ENCODE results near the gene MAPK7. TPM values are rescaled to one million over a fixed set of nuclear protein-coding genes. Genes with fewer than 3 reads are reported as not detected.
A peak's percentile ranks its signal among the peaks of the same experiment; 100 is the strongest.

Gene MAPK7
- 13.9 TPM for total RNA-seq
- long read RNA-seq, full-length matches to known transcripts: 13 of 28 reads
- long read RNA-seq, partial matches to known transcripts: 9 of 28 reads
- long read RNA-seq, other reads (novel, unspliced or antisense): 6 of 28 reads

DNA sequence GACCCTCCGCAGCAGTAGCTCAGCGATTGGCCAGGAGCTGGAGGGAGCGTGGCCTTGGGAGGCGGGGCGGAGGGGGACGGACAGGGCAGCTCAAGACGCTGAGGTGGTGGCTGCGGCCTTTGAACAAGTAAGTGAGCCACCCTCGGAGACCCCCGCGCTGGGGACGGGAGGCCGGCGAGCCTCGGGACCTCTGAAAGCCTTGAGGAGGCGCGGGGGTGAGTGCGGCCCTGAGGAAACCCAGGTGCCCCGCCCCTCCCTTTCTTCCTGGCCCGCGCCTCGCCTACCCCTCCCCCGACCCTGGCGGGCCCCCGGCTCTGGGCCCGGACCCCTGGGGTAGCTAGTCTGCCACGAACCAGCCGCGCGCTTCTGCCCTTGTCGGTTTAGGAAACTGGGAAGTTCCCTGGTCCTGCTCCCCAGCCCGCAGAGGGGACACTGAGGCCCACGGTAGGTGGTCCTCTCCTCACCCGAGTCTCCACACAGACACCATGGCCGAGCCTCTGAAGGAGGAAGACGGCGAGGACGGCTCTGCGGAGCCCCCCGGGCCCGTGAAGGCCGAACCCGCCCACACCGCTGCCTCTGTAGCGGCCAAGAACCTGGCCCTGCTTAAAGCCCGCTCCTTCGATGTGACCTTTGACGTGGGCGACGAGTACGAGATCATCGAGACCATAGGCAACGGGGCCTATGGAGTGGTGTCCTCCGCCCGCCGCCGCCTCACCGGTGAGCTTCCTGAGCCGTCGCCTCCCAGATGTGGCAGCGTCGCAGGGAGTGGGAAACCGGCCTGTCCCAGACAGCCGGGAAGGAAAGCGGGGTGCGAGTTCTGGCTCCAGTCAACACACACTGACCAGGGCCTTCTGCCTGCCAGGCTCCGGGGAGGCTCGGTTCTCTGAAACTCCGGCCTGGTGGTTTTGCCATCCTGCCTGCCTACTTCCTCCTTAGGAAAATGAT lies at the start of gene MAPK7:
TSS of gene MAPK7 (plus strand) at position 83 of the 945 bp plus-strand sequence. CDS start at position 486, 403 bp downstream.
- intact Hi-C loops (cut with DNase I): no loop called here
- DNase-seq (no peak), ATAC-seq (ENCODE audit: poor library complexity) (no peak)

DNA sequence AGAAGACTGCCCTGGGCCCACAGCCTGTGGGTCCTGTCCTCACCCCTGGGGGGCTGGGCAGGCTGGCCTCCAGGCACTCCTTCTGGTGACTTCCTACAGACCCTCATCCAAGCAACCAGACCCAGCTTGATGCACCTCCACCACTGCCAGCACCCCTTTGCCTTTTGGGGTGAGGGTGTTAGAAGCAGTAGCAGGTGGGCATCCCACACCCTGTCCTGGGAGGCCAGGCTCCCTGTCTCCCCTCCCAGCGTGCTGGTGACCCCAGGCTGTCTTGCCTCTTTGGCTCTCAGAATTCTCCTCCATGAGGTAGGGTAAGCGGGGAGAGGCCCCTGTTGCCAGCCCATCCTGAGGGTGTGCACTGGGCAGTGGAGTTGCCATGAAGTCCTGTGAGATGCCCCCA lies 49.2 kb upstream of the MAPK7 start:
- ATAC-seq (ENCODE audit: poor library complexity) (no peak), DNase-seq (no peak)
- intact Hi-C loops (cut with DNase I): no loop called here

DNA sequence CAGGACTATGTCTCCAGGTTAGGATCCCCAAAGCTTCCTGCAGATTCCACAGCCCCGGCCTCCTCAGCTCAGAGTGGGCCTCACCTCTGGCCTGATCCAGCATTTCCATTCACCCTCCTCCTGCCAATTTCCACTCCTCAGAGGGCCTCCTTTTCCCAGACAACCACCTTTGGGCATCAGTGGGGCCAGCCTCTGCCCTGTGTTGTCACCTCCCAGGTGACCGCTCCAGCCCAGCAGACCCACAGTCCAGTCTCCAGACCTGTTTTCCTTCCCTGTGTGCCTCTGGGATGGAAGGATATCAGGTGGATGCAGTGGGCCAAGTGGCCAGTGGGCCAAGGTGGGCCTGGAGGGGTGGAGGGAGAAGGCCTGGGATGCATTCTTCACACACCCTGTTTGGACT lies 48.5 kb upstream of the MAPK7 start:
- intact Hi-C loops (cut with DNase I): no loop called here
- no peak for ATAC-seq (ENCODE audit: poor library complexity)
- DNase-seq: no peak

DNA sequence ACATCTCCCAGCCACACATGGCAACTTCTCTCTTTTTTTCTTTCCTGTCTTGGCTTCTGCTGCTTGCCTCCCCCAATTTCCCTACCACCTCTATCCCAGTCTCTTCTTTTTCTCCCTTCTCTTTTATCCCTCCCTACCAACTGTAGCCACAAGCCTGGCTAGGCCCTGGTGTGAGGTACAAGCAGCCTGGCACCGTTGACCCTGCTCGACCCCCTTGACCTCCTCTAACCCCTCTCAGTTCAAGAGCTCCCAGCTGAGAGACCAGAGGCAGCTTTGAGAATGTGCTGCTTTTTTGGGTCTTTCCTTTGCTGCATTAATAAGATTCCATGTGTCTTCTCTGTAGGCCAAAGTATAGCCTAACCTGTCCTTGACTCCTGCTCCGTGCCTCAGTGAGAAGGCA lies 48.0 kb upstream of the MAPK7 start:
- DNase-seq: no peak
- ATAC-seq (ENCODE audit: poor library complexity): no peak
- intact Hi-C loops (cut with DNase I): no loop called here

DNA sequence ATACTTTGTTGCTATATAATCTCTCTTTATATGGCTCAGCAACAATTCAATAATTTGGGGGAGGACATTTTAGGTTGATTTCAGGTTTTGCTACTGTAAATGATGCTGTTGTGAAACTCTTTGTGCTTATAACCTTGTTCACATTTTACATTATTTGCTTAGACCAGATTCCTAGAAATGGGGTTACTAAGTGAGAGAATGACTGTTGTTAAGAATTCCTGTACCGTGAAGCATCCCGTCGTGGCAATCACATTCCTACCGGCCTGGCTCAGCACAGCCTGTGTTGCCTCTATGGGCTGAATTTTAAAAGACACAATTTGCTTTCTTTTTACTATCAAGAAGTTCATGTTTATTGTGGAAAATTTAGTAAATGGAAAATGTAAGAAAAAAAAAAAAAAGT lies 47.2 kb upstream of the MAPK7 start:
- ATAC-seq (ENCODE audit: poor library complexity) (no peak), DNase-seq (no peak)
- intact Hi-C loops (cut with DNase I): no loop called here

DNA sequence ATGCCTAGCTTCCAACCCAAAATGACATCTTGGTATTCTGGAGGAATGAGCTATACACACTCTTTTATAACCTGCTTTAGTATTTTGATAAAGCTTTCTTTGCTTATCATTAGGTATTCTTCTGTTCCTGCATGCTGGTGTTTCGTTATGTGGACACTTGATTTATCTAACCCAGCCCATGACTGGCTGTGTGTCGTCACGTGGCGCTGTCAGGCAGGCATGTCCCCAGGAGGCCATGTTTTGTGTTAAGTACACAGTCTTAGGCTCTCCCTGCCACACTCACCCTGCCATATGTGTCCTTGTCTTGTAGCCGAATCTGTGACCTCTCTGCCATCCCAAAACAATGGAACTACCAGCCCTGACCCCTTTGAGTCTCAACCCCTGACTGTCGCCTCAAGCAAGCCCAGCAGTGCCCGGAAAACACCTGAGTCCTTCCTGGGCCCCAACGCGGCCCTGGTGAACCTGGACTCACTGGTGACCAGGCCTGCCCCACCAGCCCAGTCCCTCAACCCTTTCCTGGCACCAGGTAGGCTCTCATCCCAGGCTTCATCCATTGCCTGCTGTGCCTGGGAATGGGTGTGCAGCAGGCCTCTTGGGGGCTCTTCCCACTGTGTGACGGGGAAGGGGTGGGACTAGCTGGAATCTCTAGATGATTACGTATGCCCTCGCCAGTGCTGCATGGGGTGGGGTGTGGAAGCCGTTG lies 46.6 kb upstream of the MAPK7 start:
- DNase-seq (no peak), ATAC-seq (ENCODE audit: poor library complexity) (no peak)
- intact Hi-C loops (cut with DNase I): no loop called here

DNA sequence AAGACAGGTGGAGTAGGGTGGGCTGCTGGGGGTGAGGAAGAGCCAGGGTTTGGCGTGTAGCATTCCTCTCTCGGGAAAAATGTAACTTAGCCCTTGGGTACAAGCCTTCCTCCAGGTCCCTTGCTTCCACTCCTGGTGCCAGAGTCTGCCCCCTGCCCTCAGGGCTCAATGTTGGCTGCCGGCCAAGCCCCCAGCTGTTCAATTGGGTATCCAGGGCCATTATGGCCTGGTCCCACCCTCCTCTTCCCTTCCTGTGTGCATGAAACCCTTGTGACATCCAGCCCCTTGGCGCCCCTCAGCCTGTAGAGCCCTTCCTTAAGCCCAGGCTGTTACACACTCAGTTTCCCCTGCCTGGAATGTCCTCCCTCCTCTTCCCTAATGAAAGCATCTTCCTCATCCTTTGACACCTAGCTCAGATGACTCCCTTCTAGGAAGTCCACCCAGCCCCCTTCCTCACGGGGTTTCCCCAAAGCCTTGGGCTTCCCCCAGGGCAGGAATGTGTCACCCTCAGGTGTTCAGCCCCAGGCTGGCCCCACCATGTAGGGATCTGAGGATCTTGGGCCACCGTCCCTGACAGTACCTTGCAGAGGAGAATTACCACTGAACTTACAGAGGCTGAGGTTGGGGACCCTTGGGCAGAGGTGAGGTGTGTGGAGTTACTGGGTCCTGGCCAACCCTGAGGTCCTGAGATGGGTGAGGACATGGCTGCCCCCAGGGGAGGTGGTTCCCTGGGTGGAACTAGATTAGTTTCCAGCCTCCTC lies 45.7 kb upstream of the MAPK7 start:
- ATAC-seq (ENCODE audit: poor library complexity) (no peak), DNase-seq (no peak)
- intact Hi-C loops (cut with DNase I): no loop called here

DNA sequence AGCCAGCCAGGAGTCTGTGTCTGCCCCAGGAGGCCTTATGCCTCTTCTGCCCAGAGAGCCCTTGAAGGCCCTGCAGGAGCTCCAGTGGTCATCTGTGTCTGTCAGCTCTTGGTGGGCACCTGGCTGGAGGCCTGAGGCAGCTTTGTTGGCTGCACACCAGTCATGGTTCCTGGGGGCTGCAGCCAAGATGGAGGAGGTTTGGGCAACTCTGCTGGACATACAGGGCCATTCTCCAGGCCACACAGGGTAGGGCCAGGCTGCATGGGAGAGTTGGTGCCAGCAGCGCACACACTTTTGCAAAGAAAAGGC lies 45.2 kb upstream of the MAPK7 start:
- DNase-seq (no peak), ATAC-seq (ENCODE audit: poor library complexity) (no peak)
- intact Hi-C loops (cut with DNase I): no loop called here

DNA sequence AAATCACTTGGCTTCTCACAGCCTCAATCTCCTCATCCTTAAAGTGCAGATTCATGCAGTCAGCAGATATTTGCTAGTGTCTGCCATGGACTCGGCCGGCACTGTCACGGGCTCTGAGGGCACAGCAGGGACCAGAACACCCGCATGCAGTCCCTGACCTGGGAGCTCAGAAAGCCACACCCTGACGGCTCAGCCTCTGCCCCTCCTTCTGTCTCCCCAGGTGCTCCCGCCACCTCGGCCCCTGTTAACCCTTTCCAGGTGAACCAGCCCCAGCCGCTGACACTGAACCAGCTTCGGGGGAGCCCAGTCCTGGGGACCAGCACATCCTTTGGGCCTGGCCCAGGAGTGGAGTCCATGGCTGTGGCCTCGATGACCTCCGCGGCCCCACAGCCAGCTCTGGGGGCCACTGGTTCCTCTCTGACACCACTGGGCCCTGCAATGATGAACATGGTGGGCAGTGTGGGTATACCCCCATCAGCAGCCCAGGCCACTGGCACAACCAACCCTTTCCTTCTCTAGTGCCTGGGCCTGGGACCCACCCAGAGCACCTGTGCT lies 44.5 kb upstream of the MAPK7 start:
- DNase-seq (no peak), ATAC-seq (ENCODE audit: poor library complexity) (no peak)
- intact Hi-C loops (cut with DNase I): no loop called here

DNA sequence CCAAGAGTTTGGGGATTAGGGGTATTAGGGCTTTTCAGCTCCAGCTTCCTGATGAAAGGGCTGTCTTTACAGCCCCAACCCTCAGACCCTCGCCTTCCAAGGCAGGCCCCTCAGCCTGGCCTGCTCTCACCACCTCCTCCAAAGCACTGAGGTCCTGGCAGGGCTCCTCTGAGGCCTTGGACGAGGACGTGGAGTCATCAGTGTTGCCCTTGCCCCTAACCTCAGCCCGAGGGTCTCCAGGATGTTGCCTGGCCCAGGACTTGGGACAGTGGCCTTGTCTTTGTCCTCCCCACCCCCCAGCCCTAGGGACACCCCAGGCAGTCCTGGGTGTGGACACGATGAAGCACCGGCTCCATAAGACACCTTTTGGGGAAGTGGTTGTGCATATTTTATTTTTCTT lies 44.0 kb upstream of the MAPK7 start:
- ATAC-seq (ENCODE audit: poor library complexity): no peak
- intact Hi-C loops (cut with DNase I): no loop called here
- no peak for DNase-seq

DNA sequence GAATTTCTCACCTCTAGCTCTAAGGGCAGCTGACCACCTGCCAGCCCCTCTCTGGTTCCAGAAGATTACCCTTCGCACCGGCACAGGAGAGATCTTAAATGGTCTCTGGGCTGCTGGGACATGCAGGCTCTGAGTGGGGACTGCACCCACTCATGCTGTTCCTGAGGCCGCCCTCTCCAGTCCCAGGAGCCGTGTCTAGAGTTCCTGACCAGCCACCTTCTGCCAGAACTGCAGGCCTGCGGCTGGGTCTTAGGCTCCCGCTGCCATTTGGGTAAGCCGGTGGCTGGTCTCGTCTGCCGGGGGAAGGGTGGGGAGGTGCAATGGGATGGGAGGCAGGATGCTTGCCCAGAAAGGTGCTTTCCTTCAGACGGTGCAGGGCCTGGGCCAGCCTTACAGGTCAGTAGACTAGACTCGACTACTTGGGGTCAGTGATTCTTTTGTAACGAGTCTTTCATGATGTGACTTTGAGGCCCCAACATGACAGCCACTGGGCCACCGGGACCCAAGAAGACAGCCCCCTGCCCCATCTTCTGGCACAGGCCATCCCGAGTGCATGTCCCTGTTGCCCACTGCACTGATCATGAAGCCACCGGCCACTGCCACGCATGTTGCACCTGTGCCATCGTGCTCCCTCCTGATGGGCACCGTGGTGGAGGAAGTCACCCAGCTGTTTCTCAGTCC lies 42.2 kb upstream of the MAPK7 start:
- intact Hi-C loops (cut with DNase I): no loop called here
- no peak for ATAC-seq (ENCODE audit: poor library complexity)

DNA sequence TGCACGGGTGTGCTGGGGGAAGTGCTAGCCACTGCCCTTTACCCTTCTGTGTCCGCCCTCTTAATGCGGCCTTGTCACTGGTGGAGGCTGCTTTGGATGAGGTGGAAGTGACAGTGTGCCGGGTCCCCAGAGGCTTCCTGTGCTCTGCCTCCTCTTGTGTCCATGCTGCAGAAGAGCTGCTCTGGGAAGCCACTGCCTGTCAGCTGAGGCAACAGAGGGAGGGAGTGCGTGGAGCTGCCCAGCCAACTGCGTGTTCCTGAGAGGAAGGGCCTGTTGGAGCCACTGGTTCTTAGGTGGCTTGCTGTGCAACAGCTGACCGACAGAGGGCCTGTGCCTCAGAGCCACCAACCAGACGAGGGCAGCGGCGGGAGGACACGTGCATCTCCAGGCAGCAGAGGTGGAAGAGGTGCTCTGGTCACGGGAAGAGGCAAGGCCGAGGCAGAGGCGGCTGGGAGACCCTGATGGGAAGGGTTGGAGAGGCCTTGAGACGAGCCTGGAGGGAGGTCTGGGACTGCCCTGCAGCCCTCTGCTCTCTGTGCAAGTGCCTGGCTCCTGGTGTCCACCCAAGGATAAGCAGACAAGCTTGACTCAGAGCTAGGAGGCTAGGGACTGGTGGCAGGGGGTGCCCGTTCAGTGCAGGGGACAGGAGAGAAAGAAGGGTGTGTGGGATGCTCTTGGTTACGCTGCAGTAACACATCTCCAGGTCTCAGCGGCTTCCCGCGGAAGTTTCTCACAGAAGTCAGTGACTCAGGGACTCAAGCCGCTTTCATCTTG lies 41.2 kb upstream of the MAPK7 start:
- DNase-seq (no peak), ATAC-seq (ENCODE audit: poor library complexity) (peak; percentile 11)
- intact Hi-C loops (cut with DNase I): no loop called here

More for the DNA sequence above, 42.2 kb upstream of the MAPK7 start:
- no peak for DNase-seq

DNA sequence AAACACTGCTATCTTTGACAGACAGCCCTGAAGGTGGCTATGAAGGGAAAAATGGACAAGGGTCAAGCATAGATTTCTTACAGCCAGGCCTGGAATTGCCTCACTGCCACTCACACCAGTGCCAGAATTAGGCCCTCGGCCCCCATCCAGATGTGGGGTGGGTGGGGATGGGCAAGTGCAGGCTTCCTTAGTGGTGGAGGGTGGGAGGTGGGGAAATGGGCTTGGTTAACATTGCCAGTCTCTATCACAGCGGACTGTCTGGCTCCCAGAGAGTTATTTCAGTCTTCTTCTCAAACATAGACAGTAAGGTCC lies 40.6 kb upstream of the MAPK7 start:
- no peak for DNase-seq
- intact Hi-C loops (cut with DNase I): no loop called here
- ATAC-seq (ENCODE audit: poor library complexity): peak; percentile 24

DNA sequence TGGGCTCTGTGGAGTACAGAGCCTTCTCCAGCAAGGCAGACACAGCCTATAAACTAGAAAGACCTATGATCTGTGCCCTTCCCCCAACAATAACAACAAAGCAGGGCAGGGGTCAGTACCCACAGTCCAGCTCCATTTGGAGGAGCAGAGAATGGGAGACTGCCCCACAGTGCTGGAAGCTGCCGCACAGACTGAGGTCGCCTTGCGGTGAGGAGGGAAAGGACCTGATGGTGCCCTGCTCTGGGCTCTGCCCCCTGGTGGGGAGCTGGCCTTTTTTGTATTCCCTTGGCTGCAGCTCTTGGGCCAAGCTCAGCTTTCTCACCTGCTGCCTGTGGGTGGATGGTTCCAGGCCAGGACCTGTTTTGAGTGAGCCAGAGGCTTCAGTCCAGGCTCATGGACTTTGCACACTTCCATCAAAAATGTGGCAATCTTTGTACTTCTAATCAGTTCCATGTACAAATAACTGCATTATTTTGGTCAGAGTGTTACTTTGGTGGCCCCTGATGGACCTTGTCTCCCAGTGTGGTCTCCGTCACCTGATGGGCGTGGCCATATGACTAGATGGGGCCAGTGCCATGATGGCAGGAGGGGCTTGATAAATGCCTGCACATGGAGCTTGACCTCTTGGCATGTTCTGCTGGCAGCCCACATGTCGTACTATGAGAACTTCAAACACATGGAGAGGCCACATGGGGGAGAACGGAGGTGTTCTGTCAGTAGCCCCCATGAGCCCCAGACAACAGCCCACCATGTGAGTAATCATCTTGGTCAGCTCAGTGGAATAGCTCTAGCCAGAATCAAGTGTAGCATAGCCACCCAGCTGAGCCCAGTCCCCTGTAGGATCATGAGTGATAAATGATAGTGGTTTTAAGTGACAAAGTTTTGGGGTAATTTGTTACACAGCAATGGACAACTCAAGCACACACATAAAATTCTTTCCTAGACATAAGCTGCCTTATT lies 40.0 kb upstream of the MAPK7 start:
- intact Hi-C loops (cut with DNase I): no loop called here
- ATAC-seq (ENCODE audit: poor library complexity) (peak; percentile 78), DNase-seq (peak; percentile 79)

DNA sequence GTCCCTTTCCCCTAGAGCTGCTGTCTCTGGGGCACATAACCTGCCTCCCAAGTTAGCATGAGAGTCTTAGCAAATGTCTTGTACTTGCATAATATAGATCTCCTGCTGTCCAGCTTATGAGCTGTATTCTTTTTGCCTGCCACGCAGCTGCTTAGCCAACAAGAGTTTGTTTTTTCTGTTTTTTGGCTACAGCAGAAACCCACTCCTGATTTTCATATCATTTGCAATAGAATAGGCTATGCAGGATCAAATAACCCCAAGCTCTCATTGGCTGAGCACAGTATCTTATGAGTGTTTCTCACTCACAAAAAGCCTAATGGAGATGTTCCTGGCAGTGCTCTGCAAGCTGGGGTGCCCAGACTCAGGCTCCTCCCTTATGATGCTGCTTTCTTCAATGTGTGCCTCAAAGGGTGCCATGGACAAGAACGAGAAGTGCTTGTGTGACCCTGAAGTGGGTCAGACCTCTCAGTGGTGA lies 38.9 kb upstream of the MAPK7 start:
- intact Hi-C loops (cut with DNase I): no loop called here
- ATAC-seq (ENCODE audit: poor library complexity) (no peak), DNase-seq (no peak)

DNA sequence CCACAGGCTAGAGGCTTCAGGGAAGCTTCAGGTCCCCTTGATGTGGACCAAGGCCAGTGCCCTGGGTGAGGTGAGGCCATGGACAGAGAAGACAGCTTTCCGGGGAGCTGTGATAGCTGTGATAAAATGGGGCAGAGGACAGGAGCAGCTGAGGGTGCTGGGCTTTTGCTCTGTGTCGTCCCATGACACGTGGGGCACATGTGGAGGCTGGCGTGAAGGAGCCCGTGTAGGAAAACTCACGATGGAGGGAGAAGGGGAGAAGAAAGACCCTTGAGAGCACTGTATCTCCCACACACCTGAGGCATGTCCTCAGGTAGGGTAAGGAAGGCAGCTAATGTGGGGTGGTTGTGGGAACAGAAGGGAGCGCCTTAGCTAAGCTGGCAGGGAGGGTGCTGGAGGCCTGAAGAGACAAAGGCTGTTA lies 37.1 kb upstream of the MAPK7 start:
- DNase-seq (no peak), ATAC-seq (ENCODE audit: poor library complexity) (no peak)
- intact Hi-C loops (cut with DNase I): no loop called here

Measured in Right ventricle myocardium superior (tissue), 1 donor.